SH-SY5Y (cell line): Measurements from ENCODE around the gene TMEM220.

Experiments used
- GATA2 ChIP-seq: IDR thresholded peaks from 2 replicates; pipeline ENCODE4 v1.6.1; 2011; ENCODE audit warnings: mild to moderate bottlenecking, low read depth, low read length
- GATA3 ChIP-seq: IDR thresholded peaks from 2 replicates; pipeline ENCODE4 v1.6.1; 2011; ENCODE audit warnings: low read depth, mild to moderate bottlenecking, low read length, moderate library complexity

DNA sequence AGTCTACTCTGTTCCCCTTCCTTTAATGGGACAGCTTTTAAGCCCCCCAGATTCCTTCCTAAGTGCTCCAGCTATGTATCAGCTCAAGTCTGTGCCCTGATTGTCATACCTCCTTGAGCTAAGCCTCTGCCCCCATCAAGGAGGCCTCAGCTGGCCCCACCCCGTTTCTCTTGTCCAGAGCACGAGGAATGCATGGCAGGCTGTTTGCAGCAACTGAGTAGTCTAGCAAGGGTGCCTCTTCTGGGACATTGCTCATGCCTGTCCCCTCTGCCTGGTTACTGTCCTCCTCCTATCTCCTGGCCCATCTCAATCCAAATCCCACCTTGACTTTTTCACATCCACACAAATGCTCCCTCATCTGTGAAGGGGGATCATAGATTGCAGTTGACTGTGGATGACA lies 27.8 kb upstream of the TMEM220 start:
- no peak for TF ChIP-seq GATA3
- TF ChIP-seq GATA2, result no peak
